Measurements from ENCODE around the gene GPR39.

Gene GPR39

GRCh38 chr2:132646540-132647108 is 230.0 kb downstream of the GPR39 start:
- no peak for DNase-seq

GRCh38 chr2:132651115-132652045 is 234.8 kb downstream of the GPR39 start:
- DNase-seq: no peak

GRCh38 chr2:132652474-132652873 is 235.9 kb downstream of the GPR39 start:
- DNase-seq: no peak

GRCh38 chr2:132654335-132654734 is 237.7 kb downstream of the GPR39 start:
- DNase-seq: no peak

- DNase-seq: no peak
Measured at GRCh38 chr2:132654968-132655367, 238.4 kb downstream of the GPR39 start.

GRCh38 chr2:132656266-132656975 is 239.8 kb downstream of the GPR39 start:
- DNase-seq: no peak

- DNase-seq: no peak
Measured at GRCh38 chr2:132659331-132659730, 242.7 kb downstream of the GPR39 start.

GRCh38 chr2:132662732-132663131 is 246.1 kb downstream of the GPR39 start:
- no peak for DNase-seq

- no peak for DNase-seq
Measured at GRCh38 chr2:132664096-132664495, 247.5 kb downstream of the GPR39 start.

GRCh38 chr2:132665401-132666140 is 249.0 kb downstream of the GPR39 start:
- DNase-seq: no peak

GRCh38 chr2:132667706-132668105 is 251.1 kb downstream of the GPR39 start:
- no peak for DNase-seq

- DNase-seq: no peak
Measured at GRCh38 chr2:132668189-132668823, 251.7 kb downstream of the GPR39 start.

GRCh38 chr2:132668987-132669907 is 252.6 kb downstream of the GPR39 start:
- DNase-seq: no peak

- no peak for DNase-seq
Measured at GRCh38 chr2:132669908-132670495, 253.4 kb downstream of the GPR39 start, which contains the start of gene LYPD1. Gene LYPD1 (minus strand): TSS chr2:132670205. CDS start chr2:132669932, 273 bp downstream.

- DNase-seq: no peak
Measured at GRCh38 chr2:132670496-132671150, 254.0 kb downstream of the GPR39 start.

GRCh38 chr2:132671151-132671835 is 254.7 kb downstream of the GPR39 start:
- DNase-seq: no peak

GRCh38 chr2:132676999-132677398 is 260.4 kb downstream of the GPR39 start:
- no peak for DNase-seq

- DNase-seq: no peak
Measured at GRCh38 chr2:132677661-132678060, 261.1 kb downstream of the GPR39 start.

GRCh38 chr2:132678483-132678882 is 261.9 kb downstream of the GPR39 start:
- no peak for DNase-seq

GRCh38 chr2:132680544-132680943 is 263.9 kb downstream of the GPR39 start:
- DNase-seq: no peak
